GM13976 (cell line): ENCODE results near the gene MYO5B.

ENCODE experiments used
- DNase-seq: peaks from one replicate; pipeline ENCODE4 v3.0.0; 2012; ENCODE audit warnings: low spot score
- CTCF ChIP-seq: IDR thresholded peaks from 2 replicates; pipeline ENCODE4 v1.5.1; 2012; ENCODE audit warnings: borderline replicate concordance, mild to moderate bottlenecking; ENCODE audit not compliant: insufficient read depth; ENCODE audit errors: extremely low read depth, missing control alignments, control extremely low read depth
- in situ Hi-C: fragments of 300-500 bp; cut with MboI; formaldehyde crosslinking; loops from one replicate; pipeline ENCODE4 v1.12.0; 2022; ENCODE audit warnings: low sequenced_read_pairs, mixed read lengths, inconsistent platforms; ENCODE audit not compliant: unreplicated experiment

The MYO5B gene

GRCh38 chr18:49926106-49926745 lies 268.7 kb downstream of the MYO5B start:
- no peak for DNase-seq
- in situ Hi-C loops = no loop called here
- TF ChIP-seq CTCF = no peak

DNA sequence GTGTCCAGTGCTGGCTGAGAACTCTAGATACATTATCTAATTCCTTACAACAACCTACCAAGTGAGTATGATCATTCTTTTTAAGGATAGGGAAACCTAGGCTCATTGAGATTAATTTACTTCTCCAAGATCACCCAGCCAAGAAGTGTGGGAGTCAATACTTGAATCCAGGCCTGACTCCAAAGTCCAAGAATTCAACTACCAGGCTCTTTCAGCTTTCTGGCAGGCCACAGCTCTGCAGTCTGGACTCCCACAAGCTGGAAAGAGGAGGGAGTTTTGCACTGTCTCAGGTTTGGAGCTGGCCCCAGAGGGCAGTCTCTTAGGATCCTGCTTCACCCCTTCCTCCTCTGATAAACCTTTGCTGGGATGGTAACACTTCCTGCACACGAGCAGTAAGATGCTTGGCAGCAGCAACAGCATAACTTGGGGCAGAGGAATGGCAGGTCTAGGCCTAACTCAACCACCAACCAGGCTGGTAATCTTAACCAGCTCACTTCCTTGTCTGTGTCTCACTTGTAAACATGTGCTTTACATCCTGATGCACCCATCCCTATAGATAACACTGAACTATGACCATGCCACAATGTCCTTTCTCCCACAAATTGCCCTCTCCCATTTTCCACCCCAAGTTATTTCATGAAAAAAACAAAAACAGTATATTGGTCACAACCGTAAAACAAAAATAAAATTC lies 270.5 kb downstream of the MYO5B start:
- DNase-seq = no peak
- no peak for TF ChIP-seq CTCF
- in situ Hi-C loops = no loop called here

- in situ Hi-C loops = no loop called here
- no peak for TF ChIP-seq CTCF
- no peak for DNase-seq
These were observed 272.7 kb downstream of the MYO5B start for GRCh38 chr18:49922228-49922627.

DNA sequence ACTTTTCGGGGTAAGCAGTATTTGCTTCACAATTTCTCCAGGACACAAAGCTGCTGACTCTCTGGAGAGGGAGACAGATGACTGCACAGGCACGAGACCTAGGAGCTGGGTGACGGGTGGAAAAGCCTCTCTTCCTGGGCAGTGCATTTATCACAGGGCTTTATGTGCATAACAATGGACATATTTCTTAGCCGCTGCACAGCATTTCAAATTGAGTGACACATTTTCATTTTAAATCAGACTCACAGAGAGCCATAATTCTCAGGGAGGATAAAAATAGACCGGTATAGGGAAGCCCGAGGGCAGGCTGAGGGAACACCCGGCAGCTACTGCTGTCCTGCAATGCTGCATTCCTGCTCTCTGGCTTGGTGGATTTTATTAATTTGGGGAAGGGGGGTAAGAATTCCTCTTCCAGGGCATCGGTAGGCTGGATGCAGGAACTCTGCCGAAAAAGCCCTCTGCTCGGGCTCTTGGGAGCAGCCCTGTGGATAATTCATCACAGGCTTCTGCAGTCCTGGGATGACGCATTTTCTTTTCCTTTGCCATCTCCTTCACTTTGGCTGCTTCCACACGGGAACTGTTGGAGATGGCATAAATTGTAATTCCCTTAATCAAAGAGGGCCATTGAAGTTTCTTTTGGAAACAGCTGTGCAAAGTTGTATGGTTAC lies 273.5 kb downstream of the MYO5B start:
- no peak for DNase-seq
- in situ Hi-C loops = no loop called here
- TF ChIP-seq CTCF = no peak

GRCh38 chr18:49920731-49921130 lies 274.2 kb downstream of the MYO5B start:
- no peak for TF ChIP-seq CTCF
- no peak for DNase-seq
- in situ Hi-C loops = no loop called here

DNA sequence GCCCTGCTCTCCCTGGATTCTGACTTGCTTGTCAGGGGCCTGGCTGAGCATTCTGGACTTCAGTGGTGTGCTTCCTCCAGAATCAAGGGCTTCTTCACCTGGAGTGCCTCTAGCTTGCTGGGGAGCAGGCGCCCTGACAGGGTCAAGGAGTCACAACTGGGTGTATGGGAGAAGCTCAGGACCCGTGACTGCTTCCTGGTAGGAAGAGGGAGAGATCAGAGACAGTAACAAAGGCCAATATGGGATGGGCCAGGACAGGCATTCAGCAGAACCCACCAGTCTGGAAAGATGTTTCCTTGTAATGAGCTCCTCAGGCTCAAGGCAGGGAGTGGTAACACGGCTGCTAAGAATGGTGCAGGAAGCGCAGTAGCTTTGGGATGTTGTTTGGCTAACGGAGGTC lies 277.2 kb downstream of the MYO5B start:
- no peak for DNase-seq
- in situ Hi-C loops = no loop called here
- TF ChIP-seq CTCF = no peak
